ENCODE data around the gene SYNJ2BP.

DNA sequence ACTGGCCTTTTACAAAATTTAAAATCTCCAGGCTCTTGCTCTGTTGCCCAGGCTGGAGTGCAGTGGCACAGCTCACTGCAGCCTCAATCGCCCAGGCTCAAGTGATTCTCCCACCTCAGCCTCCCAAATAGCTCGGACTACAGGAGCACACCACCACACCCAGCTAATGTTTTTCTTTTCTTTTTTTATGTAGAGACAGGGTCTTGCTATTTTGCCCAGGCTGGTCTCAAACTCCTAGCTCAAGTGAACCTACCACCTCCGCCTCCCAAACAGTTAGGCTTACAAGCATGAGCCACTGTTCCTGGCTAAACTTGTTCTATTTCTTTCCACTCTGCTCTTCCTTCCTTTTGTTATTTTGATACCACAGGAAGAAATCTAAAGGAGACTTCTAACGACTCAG is 15.2 kb downstream of the SYNJ2BP start:
- no peak for TF ChIP-seq GATA3 (IDR thresholded peaks at IDR 0.05; ENCODE audit: low read depth, low read length)
- TF ChIP-seq GATA2 (IDR thresholded peaks at IDR 0.05; ENCODE audit: low read depth, low read length), result no peak

Data from SH-SY5Y (cell line).